MM.1S (cell line): ENCODE results near the gene CLDN19.

Source experiments
- DNase-seq: peaks from one replicate; pipeline ENCODE4 v3.0.0-alpha.2; 2015
- H2AFZ ChIP-seq: fragments of 300-600 bp; sonication (generic); 2 replicates; pipeline ENCODE4 v1.6.0; 2016; ENCODE audit warnings: antibody characterized with exemption, low read length
- H3F3A ChIP-seq: fragments of 300-600 bp; sonication (generic); 2 replicates; pipeline ENCODE4 v1.6.1; 2016; ENCODE audit warnings: mild to moderate bottlenecking, antibody characterized with exemption, low read length, moderate library complexity, mixed read lengths; ENCODE audit not compliant: insufficient read depth
- H3K27ac ChIP-seq: fragments of 300-600 bp; sonication (generic); 2 replicates; pipeline ENCODE4 v1.5.1; 2016; ENCODE audit warnings: mild to moderate bottlenecking, low read length
- H3K27me3 ChIP-seq: fragments of 300-600 bp; sonication (generic); replicated peaks from 2 replicates; pipeline ENCODE4 v1.6.0; 2016; ENCODE audit warnings: low read length; ENCODE audit not compliant: insufficient read depth
- H3K36me3 ChIP-seq: fragments of 300-600 bp; sonication (generic); replicated peaks from 2 replicates; pipeline ENCODE4 v1.6.1; 2016; ENCODE audit warnings: mild to moderate bottlenecking, low read length, mixed read lengths; ENCODE audit not compliant: insufficient read depth
- H3K4me1 ChIP-seq: fragments of 300-600 bp; sonication (generic); 2 replicates; pipeline ENCODE4 v1.6.1; 2016; ENCODE audit warnings: low read length, mixed read lengths
- H3K4me2 ChIP-seq: fragments of 300-600 bp; sonication (generic); 2 replicates; pipeline ENCODE4 v1.6.0; 2016; ENCODE audit warnings: low read depth, low read length
- H3K4me3 ChIP-seq: fragments of 300-600 bp; sonication (generic); 2 replicates; pipeline ENCODE4 v1.5.1; 2016; ENCODE audit warnings: low read length, mixed read lengths
- H3K79me2 ChIP-seq: fragments of 300-600 bp; sonication (generic); 2 replicates; pipeline ENCODE4 v1.6.1; 2016; ENCODE audit warnings: mixed run types, low read length, mixed read lengths
- H3K9ac ChIP-seq: fragments of 300-600 bp; sonication (generic); 2 replicates; pipeline ENCODE4 v1.6.1; 2016; ENCODE audit warnings: low read length, mixed read lengths
- H3K9me2 ChIP-seq: fragments of 300-600 bp; sonication (generic); replicated peaks from 2 replicates; pipeline ENCODE4 v1.6.1; 2016; ENCODE audit warnings: mild to moderate bottlenecking, low read length, mixed read lengths; ENCODE audit not compliant: insufficient read depth
- H3K9me3 ChIP-seq: fragments of 300-600 bp; sonication (generic); replicated peaks from 2 replicates; pipeline ENCODE4 v1.6.1; 2016; ENCODE audit warnings: mild to moderate bottlenecking, low read length, mixed read lengths; ENCODE audit not compliant: insufficient read depth
- H4K20me1 ChIP-seq: fragments of 300-600 bp; sonication (generic); 2 replicates; pipeline ENCODE4 v1.6.1; 2016; ENCODE audit warnings: mild to moderate bottlenecking, low read length, moderate library complexity, mixed read lengths; ENCODE audit not compliant: insufficient read depth
- CTCF ChIP-seq: fragments of 300-600 bp; sonication (generic); IDR thresholded peaks from 2 replicates; pipeline ENCODE4 v1.5.1; 2016; ENCODE audit warnings: antibody characterized with exemption, low read length, mixed read lengths
- EZH2 ChIP-seq: fragments of 300-600 bp; sonication (generic); optimal IDR thresholded peaks from 2 replicates; pipeline ENCODE3; 2017; ENCODE audit warnings: low read depth, mild to moderate bottlenecking, antibody characterized with exemption, low read length, mixed read lengths
- EZH2phosphoT487 ChIP-seq: fragments of 300-600 bp; sonication (generic); IDR thresholded peaks from 2 replicates; pipeline ENCODE4 v1.6.1; 2018; ENCODE audit warnings: antibody characterized with exemption, low read length

The CLDN19 gene

DNA sequence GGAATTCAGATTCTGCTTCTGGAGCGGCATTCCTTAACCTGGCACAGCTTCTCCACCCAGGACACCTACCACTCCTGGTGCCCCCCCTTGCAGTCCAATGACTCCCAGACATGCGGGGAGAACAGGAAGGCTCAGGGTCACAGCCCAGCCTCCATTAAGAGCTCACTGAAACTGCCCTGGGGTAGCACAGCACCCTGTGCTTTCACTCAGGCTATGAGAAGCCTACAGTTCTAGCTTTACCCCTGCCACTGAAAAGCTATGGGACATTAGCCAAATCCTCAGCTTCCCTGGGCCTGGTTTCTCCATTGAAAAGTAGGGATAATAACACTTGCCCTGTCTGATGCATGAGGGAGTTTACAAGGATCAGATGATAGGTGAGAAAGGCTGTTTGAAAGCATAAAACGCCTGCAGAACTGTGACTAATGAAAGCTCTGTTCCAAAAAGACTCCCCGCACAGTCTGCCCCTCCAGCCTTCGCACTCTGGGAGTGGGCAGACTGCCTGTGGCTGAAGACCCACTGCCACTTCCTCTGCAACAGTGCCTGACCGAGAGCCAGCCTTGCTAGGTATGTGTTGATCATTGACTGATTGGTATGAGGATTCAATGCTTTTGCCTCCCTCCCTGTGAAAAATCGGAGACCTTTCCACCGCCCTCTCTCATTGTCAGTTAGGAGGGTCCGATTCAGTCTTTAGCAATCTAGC is 2.7 kb upstream of the CLDN19 start:
- Histone ChIP-seq H3K4me1 (no peaks in the 10 kb centered on the region), H3K36me3 (no peaks in the 10 kb centered on the region), H3K4me3 (no peak overlapping the region), H2AFZ (no peak overlapping the region), H3K9ac (no peak overlapping the region), H4K20me1 (no peaks in the 10 kb centered on the region), H3K9me2 (no peaks in the 10 kb centered on the region), H3K27ac (no peak overlapping the region), H3K27me3 (no peaks in the 10 kb centered on the region), H3K4me2 (no peak overlapping the region), H3K9me3 (no peaks in the 10 kb centered on the region), H3K79me2 (no peaks in the 10 kb centered on the region), H3F3A (no peaks in the 10 kb centered on the region)
- no peak for TF ChIP-seq CTCF
- TF ChIP-seq EZH2, result no peak
- TF ChIP-seq EZH2phosphoT487, result no peak
- DNase-seq, result no peak

DNA sequence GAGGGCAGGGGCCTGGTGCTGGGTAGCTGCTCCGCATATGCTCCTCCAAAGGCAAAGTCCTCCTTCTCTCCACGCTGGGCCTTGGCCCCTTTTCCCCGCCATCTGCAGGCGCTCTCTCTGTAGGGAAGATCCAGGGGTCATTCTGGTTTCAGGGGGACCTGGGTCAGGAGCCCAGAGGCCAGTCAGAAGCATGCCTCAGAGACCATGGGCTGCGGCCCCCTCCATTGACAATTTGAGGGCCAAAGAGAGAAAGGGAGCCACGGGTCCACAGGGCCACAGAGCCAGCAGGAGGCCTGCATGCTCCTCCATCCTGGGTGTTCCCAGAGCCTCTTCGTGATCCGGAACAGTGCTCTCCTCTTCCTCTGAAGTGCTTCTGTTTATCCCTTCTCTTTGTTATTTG is 2.1 kb upstream of the CLDN19 start:
- H3K9me2 ChIP-seq, result no peaks in the 10 kb centered on the region
- H3K27me3 ChIP-seq, result no peaks in the 10 kb centered on the region
- no peaks in the 10 kb centered on the region for H3K9me3 ChIP-seq
- H3K4me2 ChIP-seq, result no peak overlapping the region
- TF ChIP-seq CTCF (no peak), EZH2phosphoT487 (no peak), EZH2 (no peak)
- no peak for DNase-seq
- no peak overlapping the region for H2AFZ ChIP-seq
- H3K4me1 ChIP-seq, result no peaks in the 10 kb centered on the region
- no peak overlapping the region for H3K4me3 ChIP-seq
- no peaks in the 10 kb centered on the region for H3K36me3 ChIP-seq
- H3K27ac ChIP-seq, result no peak overlapping the region
- H3K79me2 ChIP-seq, result no peaks in the 10 kb centered on the region
- H3K9ac ChIP-seq, result no peak overlapping the region
- H3F3A ChIP-seq, result no peaks in the 10 kb centered on the region
- H4K20me1 ChIP-seq, result no peaks in the 10 kb centered on the region

- no peak for TF ChIP-seq EZH2
- no peak for TF ChIP-seq EZH2phosphoT487
- TF ChIP-seq CTCF, result no peak
- Histone ChIP-seq H3K9me2 (no peaks in the 10 kb centered on the region), H3K4me2 (no peak overlapping the region), H3K79me2 (no peaks in the 10 kb centered on the region), H3K4me3 (no peak overlapping the region), H3K27ac (no peak overlapping the region), H3K9ac (no peak overlapping the region), H4K20me1 (no peaks in the 10 kb centered on the region), H2AFZ (no peak overlapping the region), H3K27me3 (no peaks in the 10 kb centered on the region), H3F3A (no peaks in the 10 kb centered on the region), H3K36me3 (no peaks in the 10 kb centered on the region), H3K9me3 (no peaks in the 10 kb centered on the region), H3K4me1 (no peaks in the 10 kb centered on the region)
- no peak for DNase-seq
These were observed 1.7 kb upstream of the CLDN19 start for GRCh38 chr1:42741706-42742105.
